ENCODE data around the gene KLHL5.

Gene KLHL5

GRCh38 chr4:39044364-39044955, 17.6 kb upstream of the KLHL5 start:
- peak; percentile 98 for DNase-seq (ENCODE audit: low read depth)
- peak overlapping the region; percentile 71 for H3K4me3 ChIP-seq (ENCODE audit: low read depth, low read length)
- TF ChIP-seq CTCF (conservative IDR thresholded peaks at IDR 0.05; ENCODE audit: low read depth, low read length) = no peak

GRCh38 chr4:39044956-39045826, 16.8 kb upstream of the KLHL5 start:
- peak; percentile 44 for DNase-seq (ENCODE audit: low read depth)
- no peak for TF ChIP-seq CTCF (conservative IDR thresholded peaks at IDR 0.05; ENCODE audit: low read depth, low read length)
- H3K4me3 ChIP-seq (ENCODE audit: low read depth, low read length) = peak overlapping the region; percentile 71

DNA sequence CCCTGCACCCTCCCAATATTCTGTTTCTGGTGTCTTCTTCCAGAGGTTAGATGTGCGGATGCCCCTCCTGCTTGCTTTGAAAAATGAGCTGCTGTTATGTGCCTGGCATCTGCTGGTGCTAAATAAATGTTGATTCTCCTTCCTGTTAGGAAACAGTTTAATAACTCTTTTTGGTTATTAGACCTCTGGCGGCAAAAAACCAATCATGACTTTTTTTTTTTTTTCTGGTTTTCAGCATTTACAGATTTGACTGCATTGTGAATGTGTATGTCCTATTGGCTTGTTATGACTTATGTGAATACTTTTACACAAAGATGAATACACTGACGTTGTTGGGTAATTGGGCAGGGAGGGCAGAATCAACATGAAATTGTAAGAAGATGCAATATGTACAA, 16.2 kb upstream of the KLHL5 start:
- no peak for TF ChIP-seq CTCF (conservative IDR thresholded peaks at IDR 0.05; ENCODE audit: low read depth, low read length)
- peak overlapping the region; percentile 71 for H3K4me3 ChIP-seq (ENCODE audit: low read depth, low read length)
- DNase-seq (ENCODE audit: low read depth) = peak; percentile 66

DNA sequence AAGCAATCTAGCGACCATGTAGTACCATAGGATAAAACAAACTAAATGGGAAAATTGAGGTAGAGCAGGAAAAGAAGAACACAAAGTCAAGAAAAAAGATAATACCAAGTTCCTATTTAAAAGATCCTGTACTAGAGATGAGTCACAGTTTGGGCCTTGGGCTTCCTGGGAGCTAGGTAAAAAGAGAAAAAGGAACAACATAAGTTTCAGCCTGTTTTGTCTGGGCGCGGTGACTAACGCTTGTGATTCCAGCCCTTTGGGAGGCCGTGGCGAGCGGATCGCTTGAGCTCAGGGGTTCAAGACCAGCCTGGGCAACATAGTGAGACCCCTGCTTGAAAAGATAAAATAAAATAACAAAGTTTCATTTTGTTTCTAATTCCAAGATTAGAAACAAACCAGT, 15.8 kb upstream of the KLHL5 start:
- DNase-seq (ENCODE audit: low read depth) = peak; percentile 86
- peak overlapping the region; percentile 71 for H3K4me3 ChIP-seq (ENCODE audit: low read depth, low read length)
- no peak for TF ChIP-seq CTCF (conservative IDR thresholded peaks at IDR 0.05; ENCODE audit: low read depth, low read length)

- no peak for TF ChIP-seq CTCF (conservative IDR thresholded peaks at IDR 0.05; ENCODE audit: low read depth, low read length)
- DNase-seq (ENCODE audit: low read depth) = peak; percentile 52
- H3K4me3 ChIP-seq (ENCODE audit: low read depth, low read length) = peak overlapping the region; percentile 24
Observed at GRCh38 chr4:39047681-39048080, 14.4 kb upstream of the KLHL5 start.

DNA sequence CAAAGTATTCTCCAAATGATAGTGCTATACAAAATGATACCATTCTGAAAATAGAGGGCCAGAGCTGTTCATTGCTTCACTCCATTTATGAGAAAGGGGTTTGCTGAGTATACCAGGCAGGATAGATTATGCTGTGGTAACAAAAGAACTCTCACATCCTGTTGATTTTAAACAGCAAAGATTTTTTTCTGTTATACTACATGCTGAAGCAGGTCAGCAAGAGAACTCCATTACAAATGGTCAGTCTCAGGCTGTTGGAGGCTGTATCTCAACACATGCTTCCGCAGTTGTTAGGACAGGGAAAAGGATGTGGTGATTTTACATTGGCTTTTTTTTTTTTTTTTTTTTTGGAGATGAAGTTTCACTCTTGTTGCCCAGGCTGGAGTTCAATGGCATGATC, 13.7 kb upstream of the KLHL5 start:
- peak; percentile 43 for DNase-seq (ENCODE audit: low read depth)
- no peak for TF ChIP-seq CTCF (conservative IDR thresholded peaks at IDR 0.05; ENCODE audit: low read depth, low read length)
- no peak overlapping the region for H3K4me3 ChIP-seq (ENCODE audit: low read depth, low read length)

All from choroid plexus epithelial cell (primary cell).